ENCODE results near the gene MICB. TPM values are rescaled to one million over a fixed set of nuclear protein-coding genes. Genes with fewer than 3 reads are reported as not detected.

MICB gene
- total RNA-seq, 1 donor from 2014 or later, result 13.0 TPM

DNA sequence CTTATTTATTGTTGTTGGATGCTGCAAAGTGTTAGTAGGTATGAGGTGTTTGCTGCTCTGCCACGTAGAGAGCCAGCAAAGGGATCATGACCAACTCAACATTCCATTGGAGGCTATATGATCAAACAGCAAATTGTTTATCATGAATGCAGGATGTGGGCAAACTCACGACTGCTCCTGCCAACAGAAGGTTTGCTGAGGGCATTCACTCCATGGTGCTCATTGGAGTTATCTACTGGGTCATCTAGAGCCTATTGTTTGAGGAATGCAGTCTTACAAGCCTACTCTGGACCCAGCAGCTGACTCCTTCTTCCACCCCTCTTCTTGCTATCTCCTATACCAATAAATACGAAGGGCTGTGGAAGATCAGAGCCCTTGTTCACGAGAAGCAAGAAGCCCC lies 12.1 kb downstream of the MICB start:
- no peak overlapping the region for H3K4me3 ChIP-seq (ENCODE audit: low read depth, low read length)
- no peak for TF ChIP-seq CTCF (conservative IDR thresholded peaks at IDR 0.05; ENCODE audit: low read depth, low read length)
- DNase-seq (ENCODE audit: low read depth), result no peak

- no peak for DNase-seq (ENCODE audit: low read depth)
- H3K4me3 ChIP-seq (ENCODE audit: low read depth, low read length), result no peak overlapping the region
- TF ChIP-seq CTCF (conservative IDR thresholded peaks at IDR 0.05; ENCODE audit: low read depth, low read length), result no peak
These were observed 15.7 kb downstream of the MICB start for GRCh38 chr6:31513456-31514165.

- no peak for DNase-seq (ENCODE audit: low read depth)
- no peak overlapping the region for H3K4me3 ChIP-seq (ENCODE audit: low read depth, low read length)
- TF ChIP-seq CTCF (conservative IDR thresholded peaks at IDR 0.05; ENCODE audit: low read depth, low read length), result no peak
These were observed 23.9 kb downstream of the MICB start for GRCh38 chr6:31521835-31522234.

- no peak for DNase-seq (ENCODE audit: low read depth)
- no peak overlapping the region for H3K4me3 ChIP-seq (ENCODE audit: low read depth, low read length)
- TF ChIP-seq CTCF (conservative IDR thresholded peaks at IDR 0.05; ENCODE audit: low read depth, low read length), result no peak
These were observed 27.6 kb downstream of the MICB start for GRCh38 chr6:31525553-31525931.

DNA sequence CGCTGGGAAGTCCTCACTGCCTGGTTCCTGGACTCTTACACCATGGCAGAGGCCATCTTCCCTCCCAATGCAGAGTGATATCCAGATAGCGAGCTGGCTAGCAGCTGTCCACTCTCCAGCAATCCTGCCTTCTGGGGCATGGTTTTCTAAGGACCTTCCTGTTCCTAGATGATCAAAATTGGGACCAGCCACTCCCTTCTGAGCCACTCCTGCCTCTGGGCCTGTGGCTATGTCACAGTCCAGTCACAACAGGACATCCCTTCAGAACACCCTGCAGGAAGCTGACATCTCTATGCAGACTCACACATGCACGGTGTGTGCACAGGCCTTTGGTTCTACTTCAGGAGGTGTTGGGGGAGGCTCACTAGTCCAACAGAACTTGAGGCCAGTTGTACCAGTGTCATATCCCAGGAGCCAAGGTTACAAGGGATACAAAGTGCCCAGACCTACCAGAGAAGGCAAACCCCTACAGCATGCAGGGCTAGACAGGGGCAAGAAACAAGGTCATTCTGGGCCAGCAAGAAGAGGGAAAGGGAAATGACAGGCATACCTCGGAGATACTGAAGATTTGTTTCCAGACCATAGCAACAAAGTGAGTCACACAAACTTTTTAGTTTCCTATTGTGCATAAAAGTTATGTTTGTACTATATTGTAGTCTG lies 28.1 kb downstream of the MICB start:
- no peak overlapping the region for H3K4me3 ChIP-seq (ENCODE audit: low read depth, low read length)
- TF ChIP-seq CTCF (conservative IDR thresholded peaks at IDR 0.05; ENCODE audit: low read depth, low read length), result no peak
- DNase-seq (ENCODE audit: low read depth), result no peak

- DNase-seq (ENCODE audit: low read depth), result no peak
- no peak overlapping the region for H3K4me3 ChIP-seq (ENCODE audit: low read depth, low read length)
- no peak for TF ChIP-seq CTCF (conservative IDR thresholded peaks at IDR 0.05; ENCODE audit: low read depth, low read length)
These were observed 30.4 kb downstream of the MICB start for GRCh38 chr6:31528307-31528777.
